Keratinocyte (primary cell): ENCODE data around the gene EEA1. TPM values are rescaled to one million over a fixed set of nuclear protein-coding genes. Genes with fewer than 3 reads are reported as not detected.

ENCODE experiments used
- DNase-seq: peaks from one replicate; pipeline ENCODE4 v3.0.0-alpha.2; 2011; ENCODE audit warnings: low read depth, missing footprints, low spot score
- FAIRE-seq: peaks from 2 replicates; lab custom pipeline; 2011; peaks lifted over from hg19 to GRCh38; lab: Jason Lieb, UNC
- H2AFZ ChIP-seq: 2 replicates; pipeline ENCODE4 v1.6.0; 2012; ENCODE audit warnings: low read length, control low read depth, inconsistent platforms; ENCODE audit not compliant: control insufficient read depth
- H3K27ac ChIP-seq: 2 replicates; pipeline ENCODE4 v1.5.1; 2011; ENCODE audit warnings: low read length; ENCODE audit not compliant: control insufficient read depth, insufficient read depth
- H3K27me3 ChIP-seq: 3 replicates; pipeline ENCODE4 v1.6.0; 2011; ENCODE audit warnings: low read length; ENCODE audit not compliant: control insufficient read depth, insufficient read depth; ENCODE audit errors: extremely low read depth
- H3K36me3 ChIP-seq, 2 experiments: 2 replicates in 1 of 2; 3 replicates in 1 of 2; pipeline ENCODE4 v1.5.1; 2011; ENCODE audit warnings: low read length in 2 of 2, mild to moderate bottlenecking in 1 of 2; ENCODE audit not compliant: control insufficient read depth in 2 of 2, insufficient read depth in 2 of 2; ENCODE audit errors: extremely low read depth in 1 of 2
- H3K4me1 ChIP-seq: 3 replicates; pipeline ENCODE4 v1.5.1; 2011; ENCODE audit warnings: low read length; ENCODE audit not compliant: control insufficient read depth, insufficient read depth; ENCODE audit errors: extremely low read depth
- H3K4me2 ChIP-seq: 3 replicates; pipeline ENCODE4 v1.6.0; 2011; ENCODE audit warnings: low read depth, low read length; ENCODE audit not compliant: control insufficient read depth, insufficient read depth; ENCODE audit errors: extremely low read depth
- H3K4me3 ChIP-seq, 3 experiments: fragments of 200-600 bp in 1 of 3; sonication (generic) in 1 of 3; 2 replicates in 2 of 3; 3 replicates in 1 of 3; pipeline ENCODE4 v1.5.1; 2011 to 2016; ENCODE audit warnings: low read length in 3 of 3, mild to moderate bottlenecking in 3 of 3, control low read depth in 2 of 3, inconsistent platforms in 1 of 3, low read depth in 1 of 3, mixed read lengths in 1 of 3, mixed run types in 1 of 3, moderate library complexity in 1 of 3; ENCODE audit not compliant: control insufficient read depth in 2 of 3, insufficient read depth in 2 of 3; ENCODE audit errors: extremely low read depth in 1 of 3
- H3K79me2 ChIP-seq: 2 replicates; pipeline ENCODE4 v1.6.0; 2012; ENCODE audit warnings: low read length; ENCODE audit not compliant: control insufficient read depth, insufficient read depth
- H3K9ac ChIP-seq: 3 replicates; pipeline ENCODE4 v1.6.0; 2011; ENCODE audit warnings: low read length; ENCODE audit not compliant: control insufficient read depth, insufficient read depth; ENCODE audit errors: extremely low read depth
- H3K9me1 ChIP-seq: 3 replicates; pipeline ENCODE4 v1.6.0; 2011; ENCODE audit warnings: low read length; ENCODE audit not compliant: control insufficient read depth, insufficient read depth; ENCODE audit errors: extremely low read depth
- H3K9me3 ChIP-seq: 2 replicates; pipeline ENCODE4 v1.5.1; 2012; ENCODE audit warnings: low read depth, low read length; ENCODE audit not compliant: control insufficient read depth
- H4K20me1 ChIP-seq: 3 replicates; pipeline ENCODE4 v1.6.0; 2011; ENCODE audit warnings: low read length; ENCODE audit not compliant: control insufficient read depth, insufficient read depth; ENCODE audit errors: extremely low read depth
- CTCF ChIP-seq, 3 experiments: IDR thresholded peaks in 1 of 3; conservative IDR thresholded peaks in 1 of 3; optimal IDR thresholded peaks in 1 of 3; 2 replicates in 2 of 3; 3 replicates in 1 of 3; pipeline versions ENCODE3 to v1.5.1; 2011; ENCODE audit warnings: low read length in 3 of 3, mild to moderate bottlenecking in 3 of 3, moderate library complexity in 2 of 3, control low read depth in 1 of 3, inconsistent platforms in 1 of 3; ENCODE audit not compliant: insufficient read depth in 2 of 3; ENCODE audit errors: extremely low read depth in 1 of 3
- EZH2 ChIP-seq: IDR thresholded peaks from one replicate; pipeline ENCODE4 v1.6.1; 2012; ENCODE audit warnings: inconsistent platforms, mild to moderate bottlenecking, low read length, moderate library complexity
- dilution Hi-C: fragments of 300-500 bp; cut with MboI; formaldehyde crosslinking; loops from one replicate; pipeline ENCODE4 v1.7.0; 2020; ENCODE audit warnings: low sequenced_read_pairs; ENCODE audit not compliant: extremely low pct_ligation_motif_present
- polyA plus RNA-seq, 5 experiments: library from polyadenylated mRNA; depleted of rRNA in 3 of 5; stranded (reverse) in 3 of 5; stranded (forward) in 1 of 5; unstranded in 1 of 5; fragments of >200 nt; gene quantifications; 1 replicate in 1 of 5; 2 replicates in 3 of 5; 3 replicates in 1 of 5; pipeline versions ENCODE4 v1.2.1 to v1.2.3, GENCODE V29; 2011 to 2012; ENCODE audit warnings: missing spikeins in 2 of 5, low read depth in 1 of 5, low replicate concordance in 1 of 5

EEA1 gene
- polyA plus RNA-seq, 1 donor (not counting 4 experiments of a cell fraction or from before 2014, with no cell fraction given), result 14.3 TPM

- no peak overlapping the region for H3K4me2 ChIP-seq
- H3K9me1 ChIP-seq, result no peaks in the 10 kb centered on the region
- no peak overlapping the region for H3K4me3 ChIP-seq
- H3K36me3 ChIP-seq, result no peaks in the 10 kb centered on the region
- H2AFZ ChIP-seq, result no peak overlapping the region
- no peaks in the 10 kb centered on the region for H3K9me3 ChIP-seq
- H4K20me1 ChIP-seq, result no peaks in the 10 kb centered on the region
- H3K9ac ChIP-seq, result no peak overlapping the region
- TF ChIP-seq EZH2, result no peak
- TF ChIP-seq CTCF (optimal IDR thresholded peaks at IDR 0.05 in 1 of 3, IDR thresholded peaks at IDR 0.05 in 1 of 3, conservative IDR thresholded peaks at IDR 0.05 in 1 of 3; ENCODE audit: extremely low read depth in 1 of 3, insufficient read depth in 2 of 3, low read length in 3 of 3), result no peak
- H3K79me2 ChIP-seq, result no peaks in the 10 kb centered on the region
- no peaks in the 10 kb centered on the region for H3K27me3 ChIP-seq
- dilution Hi-C loops, result no loop called here
- FAIRE-seq, result no peak
- H3K4me1 ChIP-seq, result peaks cover 12% of the 10 kb centered on the region
- peak; percentile 15 for DNase-seq
- H3K27ac ChIP-seq, result no peak overlapping the region
These were observed 166.3 kb downstream of the EEA1 start for GRCh38 chr12:92762773-92763172.

GRCh38 chr12:92759634-92760268, 169.3 kb downstream of the EEA1 start:
- H3K79me2 ChIP-seq, result no peaks in the 10 kb centered on the region
- H3K9me3 ChIP-seq, result no peaks in the 10 kb centered on the region
- H2AFZ ChIP-seq, result no peak overlapping the region
- no peak overlapping the region for H3K4me2 ChIP-seq
- H3K9ac ChIP-seq, result no peak overlapping the region
- no peaks in the 10 kb centered on the region for H3K9me1 ChIP-seq
- TF ChIP-seq EZH2, result no peak
- H3K36me3 ChIP-seq, result no peaks in the 10 kb centered on the region
- H3K27me3 ChIP-seq, result no peaks in the 10 kb centered on the region
- FAIRE-seq (peak; percentile 88), DNase-seq (peak; percentile 83)
- no peak overlapping the region for H3K27ac ChIP-seq
- peaks cover 12% of the 10 kb centered on the region for H3K4me1 ChIP-seq
- dilution Hi-C loops, result no loop called here
- H4K20me1 ChIP-seq, result no peaks in the 10 kb centered on the region
- no peak overlapping the region for H3K4me3 ChIP-seq

GRCh38 chr12:92757597-92758121, 171.4 kb downstream of the EEA1 start:
- Histone ChIP-seq H3K4me2 (no peak overlapping the region), H3K9ac (no peak overlapping the region), H3K4me3 (no peak overlapping the region), H3K36me3 (no peaks in the 10 kb centered on the region), H2AFZ (no peak overlapping the region), H4K20me1 (no peaks in the 10 kb centered on the region), H3K27ac (no peak overlapping the region), H3K9me3 (no peaks in the 10 kb centered on the region), H3K79me2 (no peaks in the 10 kb centered on the region), H3K27me3 (no peaks in the 10 kb centered on the region), H3K4me1 (peaks cover 8% of the 10 kb centered on the region), H3K9me1 (no peaks in the 10 kb centered on the region)
- DNase-seq, result no peak
- no peak for TF ChIP-seq EZH2
- no peak for TF ChIP-seq CTCF (optimal IDR thresholded peaks at IDR 0.05 in 1 of 3, IDR thresholded peaks at IDR 0.05 in 1 of 3, conservative IDR thresholded peaks at IDR 0.05 in 1 of 3; ENCODE audit: extremely low read depth in 1 of 3, insufficient read depth in 2 of 3, low read length in 3 of 3)
- FAIRE-seq, result no peak
- dilution Hi-C loops, result no loop called here
